Measurements from ENCODE around the gene NPTX2.

Gene NPTX2

GRCh38 chr7:98653601-98654310, 36.7 kb downstream of the NPTX2 start:
- DNase-seq (ENCODE audit: low read depth in 2 of 2) = no peak

DNA sequence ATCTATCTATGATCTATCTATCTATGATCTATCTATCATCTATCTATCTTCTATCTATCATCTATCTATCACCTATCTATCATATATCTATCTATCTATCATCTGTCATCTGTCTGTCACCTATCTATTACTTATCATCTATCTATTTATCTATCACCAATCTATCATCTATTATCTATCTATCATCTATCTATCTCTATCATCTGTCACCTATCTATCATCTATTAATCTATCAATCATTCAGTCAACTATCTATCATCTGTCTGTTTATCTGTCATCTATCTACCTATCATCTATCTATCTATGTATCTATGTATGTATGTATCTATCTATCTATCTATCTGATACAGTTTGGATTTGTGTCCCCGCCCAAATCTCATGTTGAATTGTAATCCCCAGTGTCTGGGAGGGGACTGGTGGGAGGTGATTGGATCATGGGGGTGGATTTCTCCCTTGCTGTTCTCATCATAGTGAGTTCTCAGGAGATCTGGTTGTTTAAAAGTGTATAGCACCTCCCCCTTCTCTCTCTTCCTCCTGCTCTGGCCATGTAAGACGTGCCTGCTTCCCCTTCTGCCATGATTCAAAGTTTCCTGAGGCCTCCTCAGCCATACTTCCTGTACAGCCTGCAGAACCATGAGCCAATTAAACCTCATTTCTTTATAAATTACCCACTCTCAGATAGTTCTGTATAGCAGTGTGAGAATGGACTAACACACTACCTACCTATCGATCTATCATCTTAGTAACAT, 37.6 kb downstream of the NPTX2 start:
- no peak for DNase-seq (ENCODE audit: low read depth in 2 of 2)

DNA sequence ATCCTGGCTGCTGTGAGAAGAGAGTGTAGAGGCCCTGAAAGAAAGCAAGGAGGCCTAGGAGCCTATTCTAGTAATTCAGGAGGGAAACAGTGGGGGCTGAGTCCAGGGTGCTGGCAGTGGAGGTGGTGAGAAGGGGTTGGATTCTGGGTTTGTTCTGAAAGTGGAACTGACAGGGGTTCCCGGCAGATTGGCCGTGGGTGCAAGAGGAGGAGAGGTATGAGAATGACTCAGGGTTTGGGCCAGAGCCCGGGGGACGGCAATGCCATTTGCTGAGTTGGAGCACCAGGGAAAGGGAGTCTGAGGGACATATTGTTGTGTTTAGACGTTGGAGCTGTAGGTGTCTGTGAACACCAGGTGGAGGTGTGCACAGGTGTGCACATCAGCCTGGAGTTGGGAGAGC, 38.5 kb downstream of the NPTX2 start:
- no peak for DNase-seq (ENCODE audit: low read depth in 2 of 2)

- DNase-seq (ENCODE audit: low read depth in 2 of 2) = no peak
These were observed 39.8 kb downstream of the NPTX2 start for GRCh38 chr7:98656899-98657298.

DNA sequence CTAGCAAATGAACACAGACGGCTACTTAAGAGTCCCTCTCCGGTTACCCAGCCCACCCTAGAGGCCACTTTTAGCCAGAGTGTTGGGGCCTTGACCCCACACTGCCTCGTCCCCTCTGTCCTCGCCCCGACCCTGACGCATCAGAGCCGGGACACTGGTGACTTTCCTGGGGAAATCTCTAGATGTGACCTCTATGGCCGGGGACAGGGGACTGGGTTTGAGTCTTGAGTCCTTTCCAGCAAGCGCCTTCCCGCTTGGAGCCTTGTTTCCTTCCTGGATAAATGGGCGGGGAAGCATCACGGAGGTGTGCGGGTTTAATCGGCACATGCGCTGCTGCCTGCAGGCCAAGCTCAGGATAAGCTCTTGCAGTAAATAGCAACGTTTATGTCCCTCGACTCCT, 40.7 kb downstream of the NPTX2 start:
- no peak for DNase-seq (ENCODE audit: low read depth in 2 of 2)

- DNase-seq (ENCODE audit: low read depth in 2 of 2) = no peak
These were observed 42.7 kb downstream of the NPTX2 start for GRCh38 chr7:98659756-98660155.

- DNase-seq (ENCODE audit: low read depth in 2 of 2) = no peak
These were observed 44.5 kb downstream of the NPTX2 start for GRCh38 chr7:98661607-98662006.

GRCh38 chr7:98662289-98662688, 45.2 kb downstream of the NPTX2 start:
- no peak for DNase-seq (ENCODE audit: low read depth in 2 of 2)

- no peak for DNase-seq (ENCODE audit: low read depth in 2 of 2)
These were observed 47.8 kb downstream of the NPTX2 start for GRCh38 chr7:98664882-98665281.

GRCh38 chr7:98668255-98668654, 51.2 kb downstream of the NPTX2 start:
- DNase-seq (ENCODE audit: low read depth in 2 of 2) = no peak

DNA sequence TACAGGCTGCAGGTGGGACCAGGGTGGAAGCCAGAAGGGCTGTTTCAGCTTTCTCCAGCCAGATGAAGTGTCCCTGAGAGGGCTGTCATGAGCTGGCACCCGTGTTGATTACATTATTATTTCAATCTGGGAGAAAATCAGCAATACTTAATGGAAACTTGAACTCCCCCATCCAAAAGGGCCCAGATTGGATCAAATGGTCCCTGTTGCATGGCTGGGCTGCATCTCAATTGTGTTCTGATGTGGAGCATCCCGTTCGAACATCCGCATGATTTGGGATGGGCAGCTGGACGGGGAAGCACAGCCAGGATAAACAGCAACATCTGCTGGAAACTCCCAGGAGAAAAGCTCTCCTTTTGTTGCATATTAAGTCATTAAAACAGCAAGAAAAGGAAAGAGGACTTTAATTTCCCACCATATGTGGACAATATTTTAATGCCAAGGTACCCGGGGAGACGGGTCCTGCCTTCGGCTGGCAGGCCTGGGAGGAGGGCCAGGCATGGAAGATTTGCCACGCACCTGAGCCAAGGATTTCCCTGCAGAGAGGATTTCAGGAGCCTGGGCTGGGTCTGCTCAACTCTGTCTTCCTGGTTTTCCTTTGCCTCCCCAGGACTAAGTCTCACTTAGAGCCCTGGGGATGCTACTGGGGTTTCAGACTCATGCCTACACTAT, 52.4 kb downstream of the NPTX2 start:
- no peak for DNase-seq (ENCODE audit: low read depth in 2 of 2)

DNA sequence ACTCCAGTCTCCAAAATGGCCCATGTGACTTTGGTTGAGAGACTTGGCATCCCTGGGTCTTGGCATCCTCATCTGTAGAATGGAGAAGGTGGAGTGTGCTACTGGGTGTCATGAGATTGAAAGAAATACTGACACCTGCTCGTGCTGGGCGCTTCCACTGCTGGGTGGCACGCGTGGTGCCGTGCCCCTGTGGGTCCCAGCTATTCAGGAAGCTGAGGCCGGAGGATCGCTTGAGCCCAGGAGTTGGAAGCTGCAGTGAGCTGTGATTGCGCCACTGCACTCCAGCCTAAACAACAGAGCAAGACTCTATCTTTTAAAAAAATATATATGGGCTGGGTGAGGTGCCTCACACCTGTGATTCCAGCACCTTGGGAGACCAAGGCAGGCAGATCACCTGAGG, 53.1 kb downstream of the NPTX2 start:
- DNase-seq (ENCODE audit: low read depth in 2 of 2) = no peak

- DNase-seq (ENCODE audit: low read depth in 2 of 2) = no peak
These were observed 54.7 kb downstream of the NPTX2 start for GRCh38 chr7:98671733-98672331.

GRCh38 chr7:98674461-98674860, 57.4 kb downstream of the NPTX2 start:
- DNase-seq (ENCODE audit: low read depth in 2 of 2) = no peak

- no peak for DNase-seq (ENCODE audit: low read depth in 2 of 2)
These were observed 57.8 kb downstream of the NPTX2 start for GRCh38 chr7:98674881-98675280.

DNA sequence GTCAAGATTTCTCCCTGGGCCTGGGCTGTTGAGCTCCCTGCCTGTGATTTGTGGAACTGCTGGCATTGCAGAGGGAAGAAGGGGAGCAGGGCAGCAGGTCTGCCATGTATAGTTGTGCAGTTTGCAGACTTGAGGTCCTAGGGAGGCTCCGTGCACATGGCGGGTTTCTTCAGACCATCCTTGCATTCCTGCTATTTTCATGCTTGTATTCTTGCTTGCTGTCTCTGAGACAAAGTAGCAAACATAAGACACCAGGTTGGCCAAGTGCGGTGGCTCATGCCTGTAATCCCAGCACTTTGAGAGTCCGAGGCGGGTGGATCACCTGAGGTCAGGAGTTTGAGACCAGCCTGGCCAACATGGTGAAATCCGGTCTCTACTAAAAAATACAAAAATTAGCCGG, 61.1 kb downstream of the NPTX2 start:
- DNase-seq (ENCODE audit: low read depth in 2 of 2) = no peak
